Activated naive CD4-positive, alpha-beta T cell treated with anti-CD3 and anti-CD28 coated beads, Interleukin-2, amount 50 U/mL, for 24 hours (primary cell): ENCODE results near the gene ZMAT2.

Source experiments
- H3K27ac Mint-ChIP-seq: one replicate; pipeline ENCODE4 v1.8.0; 2021; ENCODE audit warnings: mild to moderate bottlenecking, mixed read lengths
- H3K27me3 Mint-ChIP-seq: one replicate; pipeline ENCODE4 v1.8.0; 2021; ENCODE audit warnings: mixed read lengths
- H3K36me3 Mint-ChIP-seq: one replicate; pipeline ENCODE4 v1.8.0; 2021; ENCODE audit warnings: mixed read lengths
- H3K4me1 Mint-ChIP-seq: one replicate; pipeline ENCODE4 v1.8.0; 2021; ENCODE audit warnings: mixed read lengths
- H3K4me3 Mint-ChIP-seq: one replicate; pipeline ENCODE4 v1.8.0; 2021; ENCODE audit warnings: mild to moderate bottlenecking, mixed read lengths
- H3K9me3 Mint-ChIP-seq: one replicate; pipeline ENCODE4 v1.8.0; 2021; ENCODE audit warnings: mixed read lengths

Gene ZMAT2

DNA sequence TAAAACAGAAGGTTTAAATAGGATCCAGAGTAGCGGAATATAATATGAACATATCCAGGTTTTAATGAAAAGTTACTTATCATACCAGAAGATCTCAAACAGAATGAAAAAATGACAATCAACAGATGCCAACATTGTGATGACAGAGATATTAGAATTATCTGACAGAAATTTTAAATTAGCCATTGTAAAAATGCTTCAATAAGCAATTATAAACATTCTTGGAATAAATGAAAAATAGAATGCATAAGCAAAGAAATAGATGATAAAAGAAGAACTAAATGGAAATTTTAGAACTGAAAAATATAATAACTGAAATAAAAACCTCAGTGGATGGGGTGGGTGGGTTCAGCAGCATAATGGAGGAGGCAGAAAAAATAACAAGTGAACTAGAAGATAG lies 37.2 kb downstream of the ZMAT2 start:
- Mint-ChIP-seq H3K27me3 (peaks cover 30% of the 10 kb centered on the region), H3K4me3 (no peak overlapping the region), H3K4me1 (no peaks in the 10 kb centered on the region), H3K27ac (no peak overlapping the region), H3K36me3 (peaks cover 4% of the 10 kb centered on the region), H3K9me3 (peaks cover 13% of the 10 kb centered on the region)

DNA sequence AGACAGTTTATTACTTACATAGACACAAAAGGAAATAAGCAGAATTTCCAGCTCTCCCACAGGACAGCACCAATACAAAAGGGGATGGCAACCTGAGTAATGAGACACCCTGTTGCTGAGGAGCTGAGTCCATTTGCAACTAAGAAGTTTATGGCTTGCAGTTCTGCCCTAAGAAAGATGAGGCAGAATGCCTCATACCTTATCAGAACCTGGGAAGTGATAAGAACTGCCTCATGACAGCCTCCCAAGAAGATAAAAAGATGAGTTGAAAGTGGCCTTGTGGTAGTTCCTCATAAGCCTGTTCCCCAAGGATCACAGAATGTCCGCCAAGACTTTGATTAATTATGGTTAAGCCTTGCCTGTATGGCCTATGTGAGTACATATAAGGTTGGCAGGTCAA lies 41.7 kb downstream of the ZMAT2 start:
- Mint-ChIP-seq H3K4me1 (no peaks in the 10 kb centered on the region), H3K4me3 (no peak overlapping the region)

DNA sequence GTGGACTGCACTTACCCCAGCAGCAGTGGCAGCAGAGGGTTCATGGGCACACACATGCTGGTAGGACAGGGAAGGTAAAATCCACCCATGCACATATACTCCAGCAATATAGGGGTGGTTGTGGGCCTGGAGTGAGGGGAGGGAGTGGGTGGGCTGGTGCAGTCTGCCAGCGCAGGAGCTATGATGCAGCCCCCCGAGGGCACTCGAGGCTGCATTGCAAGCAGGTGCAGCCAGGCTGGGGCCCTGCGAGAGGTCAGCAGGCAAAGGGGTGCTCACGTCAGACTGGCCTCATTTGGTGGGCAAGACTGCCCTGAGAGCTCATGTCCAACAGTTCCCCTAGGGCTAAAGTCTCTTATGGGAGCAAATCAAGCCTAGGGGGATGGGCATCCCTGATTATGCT lies 53.3 kb downstream of the ZMAT2 start:
- H3K36me3 Mint-ChIP-seq, result peaks cover 20% of the 10 kb centered on the region
- no peaks in the 10 kb centered on the region for H3K4me1 Mint-ChIP-seq
- H3K27ac Mint-ChIP-seq, result no peak overlapping the region
- H3K9me3 Mint-ChIP-seq, result peaks cover 72% of the 10 kb centered on the region
- H3K27me3 Mint-ChIP-seq, result peaks cover 1% of the 10 kb centered on the region
- no peak overlapping the region for H3K4me3 Mint-ChIP-seq

More for the DNA sequence above, 41.7 kb downstream of the ZMAT2 start:
- peaks cover 11% of the 10 kb centered on the region for H3K36me3 Mint-ChIP-seq
- H3K9me3 Mint-ChIP-seq, result peaks cover 14% of the 10 kb centered on the region
- H3K27me3 Mint-ChIP-seq, result peaks cover 11% of the 10 kb centered on the region
- no peak overlapping the region for H3K27ac Mint-ChIP-seq
